ENCODE measurements around the gene ARHGAP6. TPM values are rescaled to one million over a fixed set of nuclear protein-coding genes. Genes with fewer than 3 reads are reported as not detected.

ARHGAP6 gene
- total and polyA plus RNA-seq, 2 donors (not counting 3 experiments of a cell fraction or from before 2014, with no cell fraction given) = 0.69 to 0.83 TPM

DNA sequence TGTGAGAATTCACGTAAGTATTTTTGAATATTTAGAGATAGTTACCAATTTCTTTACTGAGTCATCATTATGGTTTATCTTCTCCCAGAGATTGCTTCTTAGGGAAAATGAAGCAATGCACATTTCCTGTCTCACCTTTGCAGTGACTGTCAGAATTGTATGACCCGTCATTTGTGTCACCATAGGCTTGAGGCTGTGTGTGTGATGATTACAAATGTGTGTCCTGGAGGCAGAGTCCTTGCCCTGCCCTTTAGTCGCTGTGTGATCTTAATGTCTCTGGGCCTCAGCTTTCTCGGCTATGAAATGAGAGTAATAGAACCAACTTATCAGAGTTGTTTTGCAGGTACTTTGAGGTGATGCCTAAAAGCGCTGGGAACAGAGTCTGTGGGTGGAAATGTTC lies 540.7 kb downstream of the ARHGAP6 start:
- intact Hi-C loops (cut with micrococcal nuclease) (no loop called here), dilution Hi-C loops (cut with MboI; ENCODE audit: extremely low pct_ligation_motif_present, low sequenced_read_pairs) (no loop called here)
- peaks cover 0 to 4% of the 10 kb centered on the region in 2 experiments for H3K36me3 ChIP-seq (ENCODE audit: control insufficient read depth in 2 of 2, extremely low read depth in 1 of 2, insufficient read depth in 2 of 2, low read length in 2 of 2)
- no peak for DNase-seq (ENCODE audit: low read depth, low spot score)
- H3K27me3 ChIP-seq (ENCODE audit: control insufficient read depth in 2 of 2, insufficient read depth in 2 of 2, low read length in 2 of 2) = no peaks in the 10 kb centered on the region
- ChIA-PET POLR2A (no interaction called here), CTCF (no interaction called here)
- FAIRE-seq = no peak
- no peaks in the 10 kb centered on the region for H3K9me3 ChIP-seq (replicated peaks; ENCODE audit: control insufficient read depth, insufficient read depth, low read length)
- H3K4me2 ChIP-seq (ENCODE audit: insufficient read depth, low read length) = no peak overlapping the region
- no peaks in the 10 kb centered on the region for H3K79me2 ChIP-seq (ENCODE audit: control insufficient read depth, insufficient read depth, low read length)
- no peak overlapping the region for H3K4me3 ChIP-seq (replicated peaks in 1 of 3; ENCODE audit: insufficient read depth in 1 of 3, low read depth in 1 of 3, low read length in 3 of 3)
- no peaks in the 10 kb centered on the region for H3K4me1 ChIP-seq (ENCODE audit: control insufficient read depth, extremely low read depth, insufficient read depth, low read length)
- H3K27ac ChIP-seq (ENCODE audit: insufficient read depth, low read depth, low read length) = no peak overlapping the region
- no peak for TF ChIP-seq GATA2 (IDR thresholded peaks at IDR 0.05; ENCODE audit: insufficient read depth, insufficient read length, low read depth, low read length)
- TF ChIP-seq JUN (IDR thresholded peaks at IDR 0.05; ENCODE audit: borderline replicate concordance, insufficient read depth, insufficient read length, low read depth) = no peak
- no peak for TF ChIP-seq MAX (IDR thresholded peaks at IDR 0.05; ENCODE audit: insufficient read depth, insufficient read length)
- no peak for TF ChIP-seq MYC (IDR thresholded peaks at IDR 0.05; ENCODE audit: low read depth, low read length)
- no peak for TF ChIP-seq POLR2A (IDR thresholded peaks at IDR 0.05; ENCODE audit: low read depth, low read length)
- TF ChIP-seq POLR2AphosphoS5 (IDR thresholded peaks at IDR 0.05; ENCODE audit: insufficient read depth, low read depth, low read length) = no peak
- TF ChIP-seq CTCF (IDR thresholded peaks at IDR 0.05; ENCODE audit: extremely low read depth in 1 of 2, insufficient read depth in 1 of 2, low read depth in 1 of 2, low read length in 2 of 2) = no peak
- no peak for TF ChIP-seq EZH2 (IDR thresholded peaks at IDR 0.05; ENCODE audit: borderline replicate concordance, low read depth, low read length, severe bottlenecking)
- TF ChIP-seq FOS (IDR thresholded peaks at IDR 0.05; ENCODE audit: borderline replicate concordance, insufficient read depth, low read length) = no peak
- no peaks in the 10 kb centered on the region for H3K9me1 ChIP-seq (replicated peaks; ENCODE audit: control insufficient read depth, extremely low read depth, insufficient read depth, low read length)
- no peaks in the 10 kb centered on the region for H4K20me1 ChIP-seq (replicated peaks; ENCODE audit: control insufficient read depth, extremely low read depth, insufficient read depth, low read length)
- no peak overlapping the region for H3K9ac ChIP-seq (replicated peaks; ENCODE audit: extremely low read depth, insufficient read depth, low read length)
- no TSS peak for BruUV-seq (replicated peaks)
- no peak overlapping the region for H2AFZ ChIP-seq (ENCODE audit: low read depth, low read length)
